Stimulated activated CD4-positive, alpha-beta T cell treated with anti-CD3 and anti-CD28 coated beads, Interleukin-2, amount 100 ng/mL, for 4 hours (primary cell): Measurements from ENCODE around the gene PVRIG.
"Not testable (repeated sequence)": the region's sequence is repeated elsewhere in the genome, so short reads cannot be mapped to it uniquely, and the experiment has no call there.

ENCODE experiments used
- DNase-seq: peaks from one replicate; pipeline ENCODE4 v3.0.0-alpha.2; 2020; ENCODE audit warnings: low read depth

PVRIG gene

GRCh38 chr7:100219801-100220585 is at the start of gene PVRIG:
PVRIG (plus strand) TSS chr7:100219949; CDS start chr7:100219971, 22 bp downstream.
- DNase-seq, result peak; percentile 13

- no peak for DNase-seq
Observed at GRCh38 chr7:100170101-100170897, 49.5 kb upstream of the PVRIG start.

GRCh38 chr7:100171087-100171681 is 48.6 kb upstream of the PVRIG start:
- no peak for DNase-seq

GRCh38 chr7:100171840-100172239 is 47.9 kb upstream of the PVRIG start:
- no peak for DNase-seq

- no peak for DNase-seq
Observed at GRCh38 chr7:100173806-100174495, 45.8 kb upstream of the PVRIG start.

GRCh38 chr7:100174582-100174981 is 45.2 kb upstream of the PVRIG start:
- no peak for DNase-seq

- no peak for DNase-seq
Observed at GRCh38 chr7:100175296-100175935, 44.3 kb upstream of the PVRIG start.

GRCh38 chr7:100176096-100177044 is 43.4 kb upstream of the PVRIG start:
- no peak for DNase-seq

- peak; percentile 98 for DNase-seq
Observed at GRCh38 chr7:100177045-100178001, 42.4 kb upstream of the PVRIG start, which contains the start of the genes GPC2 and STAG3. GPC2 (minus strand) TSS chr7:100177381; CDS start chr7:100177199, 182 bp downstream. STAG3 (plus strand) TSS chr7:100177918; CDS start chr7:100180557, 2,639 bp downstream.

- not testable (repeated sequence) for DNase-seq
Observed at GRCh38 chr7:100180084-100180483, 39.7 kb upstream of the PVRIG start.

GRCh38 chr7:100182616-100183015 is 37.1 kb upstream of the PVRIG start:
- not testable (repeated sequence) for DNase-seq

- DNase-seq, result not testable (repeated sequence)
Observed at GRCh38 chr7:100183090-100183489, 36.7 kb upstream of the PVRIG start.

GRCh38 chr7:100185726-100186125 is 34.0 kb upstream of the PVRIG start:
- DNase-seq, result no peak

GRCh38 chr7:100189061-100189460 is 30.7 kb upstream of the PVRIG start:
- DNase-seq, result no peak

GRCh38 chr7:100190048-100190711 is 29.6 kb upstream of the PVRIG start:
- DNase-seq, result no peak

- DNase-seq, result no peak
Observed at GRCh38 chr7:100191775-100192174, 28.0 kb upstream of the PVRIG start.

GRCh38 chr7:100192281-100192862 is 27.4 kb upstream of the PVRIG start:
- DNase-seq, result not testable (repeated sequence)

GRCh38 chr7:100192969-100193368 is 26.8 kb upstream of the PVRIG start:
- DNase-seq, result no peak
